Effector CD4-positive, alpha-beta T cell (primary cell): ENCODE measurements around the gene SSX7. TPM values are rescaled to one million over a fixed set of nuclear protein-coding genes. Genes with fewer than 3 reads are reported as not detected.
"Not testable (repeated sequence)": the region's sequence is repeated elsewhere in the genome, so short reads cannot be mapped to it uniquely, and the experiment has no call there.

Experiments
- DNase-seq: peaks from one replicate; pipeline ENCODE4 v3.0.0-alpha.2; 2020
- total RNA-seq: gene quantifications from one replicate; lab custom pipeline; 2026; lab: John Stamatoyannopoulos, UW

Gene SSX7, protein sequence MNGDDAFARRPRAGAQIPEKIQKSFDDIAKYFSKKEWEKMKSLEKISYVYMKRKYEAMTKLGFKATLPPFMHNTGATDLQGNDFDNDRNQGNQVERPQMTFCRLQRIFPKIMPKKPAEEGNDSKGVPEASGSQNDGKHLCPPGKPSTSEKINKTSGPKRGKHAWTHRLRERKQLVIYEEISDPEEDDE
- total RNA-seq = not detected

DNA sequence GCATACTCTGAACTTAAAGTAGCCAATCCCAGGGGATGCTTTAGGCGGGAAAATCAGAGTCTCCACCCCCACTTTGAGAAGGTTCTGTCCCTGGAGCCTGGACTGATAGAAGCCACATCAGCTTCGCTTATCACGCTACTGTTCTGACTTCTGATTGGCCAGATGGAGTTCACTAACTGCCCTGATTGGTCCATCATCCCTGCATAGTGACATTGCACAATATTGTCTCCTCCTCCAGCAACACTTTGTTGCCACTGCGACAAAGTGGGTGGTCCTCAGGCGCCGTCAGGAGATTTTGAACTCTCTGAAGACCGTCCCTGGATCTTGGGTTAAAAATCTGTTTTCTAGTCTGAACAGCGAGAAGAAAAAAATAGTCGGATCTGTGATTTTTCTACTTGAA is at the start of gene SSX7:
Gene SSX7 (minus strand): TSS at position 101 of the 400 bp plus-strand sequence. CDS start 1,428 bp downstream, outside the sequence.
- DNase-seq = not testable (repeated sequence)

- not testable (repeated sequence) for DNase-seq
These were observed 37.3 kb upstream of the SSX7 start for GRCh38 chrX:52692034-52692433.

DNA sequence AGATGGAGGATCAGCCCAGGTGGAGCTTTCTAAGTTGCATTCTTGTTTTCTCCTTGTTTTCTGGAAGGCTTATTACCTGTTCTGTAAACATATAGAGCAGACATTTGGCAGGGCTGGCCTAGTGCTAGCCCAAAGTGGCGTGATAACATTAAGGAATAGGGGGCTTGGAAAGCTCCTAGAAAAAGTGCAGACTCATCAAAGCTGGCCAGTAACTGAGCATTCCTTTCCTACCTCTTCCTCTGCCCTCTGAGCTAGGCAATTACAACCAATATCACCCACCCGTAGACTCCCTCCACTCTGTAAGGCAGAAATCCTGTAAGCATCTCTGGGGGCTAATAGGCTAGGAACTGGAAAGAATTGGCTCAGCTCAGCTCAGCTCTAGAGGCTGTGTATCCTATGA is 7.5 kb upstream of the SSX7 start:
- DNase-seq = not testable (repeated sequence)

DNA sequence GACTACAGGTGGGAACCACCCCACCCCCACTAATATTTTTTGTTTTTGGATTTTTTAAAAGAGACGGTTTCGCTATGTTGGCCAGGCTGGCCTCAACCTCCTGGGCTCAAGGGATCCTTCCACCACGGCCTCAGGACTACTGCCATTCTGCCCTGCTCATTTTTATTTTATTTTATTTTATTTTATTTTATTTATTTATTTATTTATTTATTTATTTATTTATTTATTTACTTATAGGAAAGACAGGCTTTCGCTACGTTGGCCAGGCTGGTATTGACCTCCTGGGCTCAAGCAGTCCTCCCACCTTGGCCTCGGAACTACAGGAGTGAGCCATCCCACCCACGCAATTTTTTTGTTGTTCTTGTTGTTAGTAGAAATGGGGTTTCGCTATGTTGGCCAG is 775 bp upstream of the SSX7 start:
- not testable (repeated sequence) for DNase-seq

- DNase-seq = not testable (repeated sequence)
These were observed 4.0 kb downstream of the SSX7 start for GRCh38 chrX:52650676-52651075.

- not testable (repeated sequence) for DNase-seq
These were observed 5.7 kb downstream of the SSX7 start for GRCh38 chrX:52648956-52649355.

DNA sequence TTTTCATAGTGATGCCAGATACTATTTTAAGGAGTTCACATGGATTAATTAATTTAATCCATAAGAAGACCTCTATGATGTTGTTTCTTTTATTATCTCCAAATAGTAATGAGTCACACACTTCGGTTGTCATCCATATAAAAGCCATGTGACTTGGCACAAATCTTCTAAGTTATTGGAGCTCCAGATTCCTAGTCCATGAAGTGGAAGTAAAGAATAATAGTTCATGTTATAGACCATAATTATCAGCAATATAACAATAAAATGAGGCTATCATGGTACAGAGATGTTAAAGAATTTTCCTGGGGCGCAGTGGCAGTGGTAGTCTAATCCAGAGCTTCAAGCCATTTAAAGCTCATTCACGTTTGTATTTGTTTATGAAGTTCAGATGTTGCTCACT is 26.2 kb downstream of the SSX7 start:
- DNase-seq = not testable (repeated sequence)

DNA sequence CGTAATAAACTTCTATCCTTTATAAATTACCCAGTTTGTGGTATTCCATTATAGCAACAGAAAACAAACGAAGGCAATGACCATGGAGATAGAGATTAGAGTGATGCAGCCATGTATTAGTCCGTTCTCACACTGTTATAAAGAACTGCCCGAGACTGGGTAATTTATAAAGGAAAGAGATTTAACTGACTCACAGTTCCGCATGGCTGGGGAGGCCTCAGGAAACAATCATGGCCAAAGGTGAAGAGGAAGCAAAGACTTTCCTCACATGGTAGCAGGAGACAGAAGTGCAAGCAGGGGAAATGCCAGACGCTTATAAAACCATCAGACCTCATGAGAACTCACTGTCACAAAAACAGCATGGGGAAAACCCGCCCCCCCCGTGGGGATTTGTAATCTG is 34.0 kb downstream of the SSX7 start:
- DNase-seq = not testable (repeated sequence)

- no peak for DNase-seq
These were observed 45.7 kb downstream of the SSX7 start for GRCh38 chrX:52608961-52609360.

DNA sequence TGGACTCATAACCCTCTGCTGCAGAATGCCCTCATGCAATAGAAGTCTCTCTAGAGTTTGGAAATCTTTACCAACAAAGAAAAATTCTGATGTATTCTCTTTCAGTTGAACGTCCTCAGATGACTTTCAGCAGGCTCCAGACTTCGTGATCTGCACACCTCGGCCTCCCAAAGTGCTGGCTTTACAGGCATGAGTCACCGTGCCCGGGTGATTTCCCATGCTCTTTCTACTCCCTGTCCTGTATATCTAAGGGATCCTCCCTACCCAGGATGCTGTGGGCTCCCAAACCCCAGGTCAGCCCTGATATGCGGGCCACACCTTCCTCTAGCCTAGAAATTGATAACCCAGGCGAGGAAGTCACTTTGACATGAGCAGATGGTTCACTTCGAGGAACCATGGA is 51.5 kb downstream of the SSX7 start:
- DNase-seq = not testable (repeated sequence)

DNA sequence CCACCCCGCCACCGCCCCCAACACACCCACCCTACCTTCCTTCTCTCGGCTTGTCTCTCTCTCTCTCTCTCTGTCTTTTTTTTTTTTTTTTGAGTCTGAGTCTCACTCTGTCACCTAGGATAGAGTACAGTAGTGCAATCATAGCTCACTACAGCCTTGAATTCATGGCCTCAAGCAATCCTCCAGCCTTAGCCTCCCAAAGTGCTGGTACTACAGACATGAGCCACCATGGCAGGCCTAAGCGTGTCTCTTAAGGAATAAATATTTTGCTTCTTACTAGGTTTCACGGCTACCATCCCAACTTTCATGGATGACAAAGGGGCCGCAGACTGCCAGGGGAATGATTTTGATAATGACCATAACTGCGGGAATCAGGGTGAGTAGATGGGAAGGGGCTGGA is 55.8 kb downstream of the SSX7 start:
- DNase-seq = no peak

- no peak for DNase-seq
These were observed 60.0 kb downstream of the SSX7 start for GRCh38 chrX:52594658-52595057.
